ENCODE results near the gene GCA. TPM values are rescaled to one million over a fixed set of nuclear protein-coding genes. Genes with fewer than 3 reads are reported as not detected.
A peak's percentile ranks its signal among the peaks of the same experiment; 100 is the strongest.

Gene GCA
- total RNA-seq, 4 donors from 2014 or later, result 3.8 to 31.9 (median 20.6) TPM

DNA sequence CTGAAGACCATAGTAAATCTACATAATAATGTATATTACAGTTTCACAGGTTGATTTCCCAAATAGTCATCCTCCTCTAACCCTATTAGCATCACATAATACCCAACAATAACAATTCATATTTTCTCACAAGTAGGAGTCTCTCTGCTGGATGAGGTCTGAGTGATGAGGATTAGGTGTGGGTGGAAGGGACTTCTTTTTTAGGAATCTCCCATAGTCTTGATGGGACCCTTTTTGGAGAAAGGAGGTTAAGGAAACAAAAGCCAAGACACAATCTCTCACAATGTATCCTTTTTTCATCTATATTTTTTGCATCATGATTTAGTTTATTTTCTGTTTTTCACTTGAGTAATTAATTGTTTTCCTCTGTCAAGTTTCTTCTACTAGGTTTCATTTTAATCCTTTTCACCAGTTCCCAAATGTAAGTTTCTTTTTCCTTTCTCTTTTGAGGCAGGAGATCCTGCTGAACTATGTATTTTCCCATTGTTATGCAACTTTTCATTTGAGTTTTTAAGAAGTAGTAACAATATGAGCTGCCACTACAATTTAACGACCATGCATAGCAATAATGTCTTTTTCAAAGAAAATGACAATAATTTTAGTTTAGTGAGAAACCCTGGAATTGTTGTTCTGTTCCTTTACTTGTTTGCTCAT lies 22.9 kb upstream of the GCA start:
- TF ChIP-seq POLR2A (IDR thresholded peaks at IDR 0.05), result no peak
- TF ChIP-seq, protein P1, sequence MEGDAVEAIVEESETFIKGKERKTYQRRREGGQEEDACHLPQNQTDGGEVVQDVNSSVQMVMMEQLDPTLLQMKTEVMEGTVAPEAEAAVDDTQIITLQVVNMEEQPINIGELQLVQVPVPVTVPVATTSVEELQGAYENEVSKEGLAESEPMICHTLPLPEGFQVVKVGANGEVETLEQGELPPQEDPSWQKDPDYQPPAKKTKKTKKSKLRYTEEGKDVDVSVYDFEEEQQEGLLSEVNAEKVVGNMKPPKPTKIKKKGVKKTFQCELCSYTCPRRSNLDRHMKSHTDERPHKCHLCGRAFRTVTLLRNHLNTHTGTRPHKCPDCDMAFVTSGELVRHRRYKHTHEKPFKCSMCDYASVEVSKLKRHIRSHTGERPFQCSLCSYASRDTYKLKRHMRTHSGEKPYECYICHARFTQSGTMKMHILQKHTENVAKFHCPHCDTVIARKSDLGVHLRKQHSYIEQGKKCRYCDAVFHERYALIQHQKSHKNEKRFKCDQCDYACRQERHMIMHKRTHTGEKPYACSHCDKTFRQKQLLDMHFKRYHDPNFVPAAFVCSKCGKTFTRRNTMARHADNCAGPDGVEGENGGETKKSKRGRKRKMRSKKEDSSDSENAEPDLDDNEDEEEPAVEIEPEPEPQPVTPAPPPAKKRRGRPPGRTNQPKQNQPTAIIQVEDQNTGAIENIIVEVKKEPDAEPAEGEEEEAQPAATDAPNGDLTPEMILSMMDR (IDR thresholded peaks at IDR 0.05), result no peak
- intact Hi-C loops (cut with DNase I; ENCODE audit: low total_unique reads), result no loop called here
- H3K27me3 ChIP-seq, result no peaks in the 10 kb centered on the region
- no peak overlapping the region for H3K4me3 ChIP-seq
- H3K9me3 ChIP-seq, result no peaks in the 10 kb centered on the region
- H3K27ac ChIP-seq, result no peak overlapping the region
- no peak for DNase-seq
- no peaks in the 10 kb centered on the region for H3K36me3 ChIP-seq
- H3K4me1 ChIP-seq, result peaks cover 6 to 11% of the 10 kb centered on the region in 2 donors

- intact Hi-C loops (cut with DNase I; ENCODE audit: low total_unique reads), result no loop called here
- H3K4me1 ChIP-seq, result peaks cover 0 to 7% of the 10 kb centered on the region in 2 donors
- no peaks in the 10 kb centered on the region for H3K9me3 ChIP-seq
- no peak overlapping the region for H3K4me3 ChIP-seq
- no peak overlapping the region for H3K27ac ChIP-seq
- DNase-seq, result no peak
- TF ChIP-seq POLR2A (IDR thresholded peaks at IDR 0.05), result no peak
- TF ChIP-seq, protein P1 (IDR thresholded peaks at IDR 0.05), result no peak
- H3K36me3 ChIP-seq, result no peaks in the 10 kb centered on the region
- H3K27me3 ChIP-seq, result no peaks in the 10 kb centered on the region
These were observed 19.0 kb upstream of the GCA start for GRCh38 chr2:162324953-162325352.

DNA sequence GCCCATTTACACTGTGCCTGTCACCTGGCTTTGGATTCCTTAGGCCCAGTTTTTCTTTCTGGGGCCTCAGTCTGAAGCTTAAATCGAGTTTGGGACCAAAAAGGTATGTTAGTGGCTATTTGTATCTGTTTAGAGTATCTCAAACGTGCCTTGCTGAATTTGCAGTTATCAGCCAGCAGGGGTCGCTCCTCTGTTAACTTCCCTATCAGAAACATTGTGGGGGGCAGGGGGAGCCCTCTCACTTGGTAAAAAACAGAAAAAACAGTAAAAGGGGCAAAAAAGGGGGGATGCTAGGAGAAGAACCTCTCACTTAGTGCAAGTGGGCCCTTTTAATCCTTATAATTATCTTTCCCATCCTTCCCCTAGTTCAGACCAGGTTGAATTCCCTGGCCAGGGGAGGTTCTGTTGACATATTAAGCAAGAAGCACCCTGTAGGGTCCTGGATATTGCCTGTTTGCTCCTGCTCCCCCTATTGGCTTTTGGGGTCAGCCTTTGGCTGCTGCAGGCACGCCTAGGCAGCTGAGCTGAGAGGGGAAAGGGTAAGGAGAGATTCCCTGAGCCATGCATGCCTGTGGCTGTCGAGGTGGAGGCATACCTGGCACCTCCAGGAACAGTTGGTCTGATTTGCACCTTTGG lies 16.7 kb upstream of the GCA start:
- intact Hi-C loops (cut with DNase I; ENCODE audit: low total_unique reads), result no loop called here
- no peaks in the 10 kb centered on the region for H3K4me1 ChIP-seq
- DNase-seq, result no peak

GRCh38 chr2:162327806-162328205 lies 16.1 kb upstream of the GCA start:
- intact Hi-C loops (cut with DNase I; ENCODE audit: low total_unique reads), result no loop called here
- no peak overlapping the region for H3K4me3 ChIP-seq
- no peaks in the 10 kb centered on the region for H3K4me1 ChIP-seq

More for the DNA sequence above, 16.7 kb upstream of the GCA start:
- TF ChIP-seq, protein P1 (IDR thresholded peaks at IDR 0.05), result peak in 1 of 4 experiments; percentile 14
- no peak for TF ChIP-seq POLR2A (IDR thresholded peaks at IDR 0.05)
- Histone ChIP-seq H3K4me3 (no peak overlapping the region), H3K36me3 (no peaks in the 10 kb centered on the region), H3K27ac (no peak overlapping the region), H3K9me3 (no peaks in the 10 kb centered on the region), H3K27me3 (no peaks in the 10 kb centered on the region)

More at GRCh38 chr2:162327806-162328205, 16.1 kb upstream of the GCA start:
- Histone ChIP-seq H3K36me3 (no peaks in the 10 kb centered on the region), H3K9me3 (no peaks in the 10 kb centered on the region), H3K27ac (no peak overlapping the region), H3K27me3 (no peaks in the 10 kb centered on the region)
- TF ChIP-seq, protein P1 (IDR thresholded peaks at IDR 0.05), result no peak
- TF ChIP-seq POLR2A (IDR thresholded peaks at IDR 0.05), result no peak
- no peak for DNase-seq
